K562 (cell line): ENCODE results near the gene GNG7.

Source experiments
- CTCF ChIP-seq, 3 experiments: IDR thresholded peaks in 2 of 3; conservative IDR thresholded peaks in 1 of 3; 2 replicates each; pipeline ENCODE4 v1.5.1; 2011 to 2012; ENCODE audit warnings: low read length in 3 of 3, mild to moderate bottlenecking in 3 of 3, control low read depth in 2 of 3, improper control_type of control experiment in 1 of 3, inconsistent platforms in 1 of 3, low read depth in 1 of 3, mixed read lengths in 1 of 3, moderate library complexity in 1 of 3; ENCODE audit not compliant: insufficient read depth in 2 of 3
- HDAC2 ChIP-seq: fragments of 450-650 bp; IDR thresholded peaks from 2 replicates; pipeline ENCODE4 v1.6.1; 2016; ENCODE audit warnings: mild to moderate bottlenecking
- KAT8 ChIP-seq: fragments of 450-650 bp; IDR thresholded peaks from 2 replicates; pipeline ENCODE4 v1.6.1; 2016; ENCODE audit warnings: low read depth, mild to moderate bottlenecking
- RCOR1 ChIP-seq, 2 experiments: IDR thresholded peaks; 2 replicates each; pipeline ENCODE4 v1.6.1; 2012; ENCODE audit warnings: low read depth in 2 of 2, low read length in 2 of 2, borderline replicate concordance in 1 of 2, improper control_type of control experiment in 1 of 2
- TEAD1 ChIP-seq, 2 experiments: fragments of 450-650 bp in 1 of 2; sonication (generic) in 1 of 2; formaldehyde crosslinking; IDR thresholded peaks; 2 replicates each; pipeline versions ENCODE4 v1.4.0 to v1.8.0; 2020 to 2022; ENCODE audit warnings: mild to moderate bottlenecking in 2 of 2, missing genetic modification reagents in 1 of 2
- ZBTB11 ChIP-seq, 3 experiments: fragments of 200-800 bp in 1 of 3; fragments of 250-450 bp in 1 of 3; fragments of 450-650 bp in 1 of 3; sonication (Bioruptor Pico) in 1 of 3; sonication (Bioruptor generic) in 1 of 3; formaldehyde crosslinking in 1 of 3; IDR thresholded peaks; 2 replicates each; pipeline versions ENCODE4 v1.6.1 to v1.8.0; 2016 to 2022; ENCODE audit warnings: mild to moderate bottlenecking in 2 of 3, missing genetic modification characterization in 2 of 3, missing compliant biosample characterization in 1 of 3, moderate library complexity in 1 of 3
- ZNF311 ChIP-seq: fragments of 250-450 bp; sonication (Bioruptor Pico); IDR thresholded peaks from 2 replicates; pipeline ENCODE4 v1.4.0; 2020; ENCODE audit warnings: mild to moderate bottlenecking, moderate library complexity

GRCh38 chr19:2638417-2638940, 64.0 kb downstream of the GNG7 start:
- TF ChIP-seq CTCF (IDR thresholded peaks at IDR 0.05 in 2 of 3, conservative IDR thresholded peaks at IDR 0.05 in 1 of 3; ENCODE audit: insufficient read depth in 2 of 3, low read depth in 1 of 3, low read length in 3 of 3) (no peak), TEAD1 (CRISPR knock-in tag; IDR thresholded peaks at IDR 0.05) (no peak), RCOR1 (IDR thresholded peaks at IDR 0.05; ENCODE audit: borderline replicate concordance in 1 of 2, low read depth in 2 of 2, low read length in 2 of 2) (no peak), ZBTB11 (CRISPR knock-in tag; IDR thresholded peaks at IDR 0.05) (no peak), HDAC2 (no peak), KAT8 (no peak), ZNF311 (CRISPR knock-in tag) (no peak)
